Osteocyte (in vitro differentiated cells): ENCODE data around the gene SLC48A1. TPM values are rescaled to one million over a fixed set of nuclear protein-coding genes. Genes with fewer than 3 reads are reported as not detected.

Experiments used
- DNase-seq: peaks from one replicate; pipeline ENCODE4 v3.0.0; 2021; ENCODE audit warnings: mixed read lengths; ENCODE audit not compliant: unreplicated experiment; ENCODE audit errors: extremely low spot score
- H3K27ac Mint-ChIP-seq: one replicate; pipeline ENCODE4 v1.8.0; 2021; ENCODE audit warnings: mild to moderate bottlenecking, mixed read lengths; ENCODE audit not compliant: unreplicated experiment
- H3K27me3 Mint-ChIP-seq: one replicate; pipeline ENCODE4 v1.8.0; 2021; ENCODE audit warnings: mixed read lengths; ENCODE audit not compliant: unreplicated experiment
- H3K36me3 Mint-ChIP-seq: one replicate; pipeline ENCODE4 v1.8.0; 2021; ENCODE audit warnings: mixed read lengths; ENCODE audit not compliant: unreplicated experiment
- H3K4me1 Mint-ChIP-seq: one replicate; pipeline ENCODE4 v1.8.0; 2021; ENCODE audit warnings: mixed read lengths; ENCODE audit not compliant: unreplicated experiment
- H3K4me3 Mint-ChIP-seq: one replicate; pipeline ENCODE4 v1.8.0; 2021; ENCODE audit warnings: mild to moderate bottlenecking, moderate library complexity, mixed read lengths; ENCODE audit not compliant: unreplicated experiment
- H3K9me3 Mint-ChIP-seq: one replicate; pipeline ENCODE4 v1.8.0; 2021; ENCODE audit warnings: mixed read lengths; ENCODE audit not compliant: unreplicated experiment
- total RNA-seq: library from RNA; stranded (reverse); gene quantifications from 2 replicates; pipeline ENCODE4 v1.2.1, GENCODE V29; 2021
- TF ChIP-seq, protein P1 (sequence below): fragments of 200-600 bp; sonication (generic); IDR thresholded peaks from 2 replicates; pipeline ENCODE4 v1.5.0; 2021; ENCODE audit warnings: antibody characterized with exemption, mild to moderate bottlenecking, moderate library complexity

Gene SLC48A1
- total RNA-seq, 1 donor from 2014 or later, result 21.2 TPM

DNA sequence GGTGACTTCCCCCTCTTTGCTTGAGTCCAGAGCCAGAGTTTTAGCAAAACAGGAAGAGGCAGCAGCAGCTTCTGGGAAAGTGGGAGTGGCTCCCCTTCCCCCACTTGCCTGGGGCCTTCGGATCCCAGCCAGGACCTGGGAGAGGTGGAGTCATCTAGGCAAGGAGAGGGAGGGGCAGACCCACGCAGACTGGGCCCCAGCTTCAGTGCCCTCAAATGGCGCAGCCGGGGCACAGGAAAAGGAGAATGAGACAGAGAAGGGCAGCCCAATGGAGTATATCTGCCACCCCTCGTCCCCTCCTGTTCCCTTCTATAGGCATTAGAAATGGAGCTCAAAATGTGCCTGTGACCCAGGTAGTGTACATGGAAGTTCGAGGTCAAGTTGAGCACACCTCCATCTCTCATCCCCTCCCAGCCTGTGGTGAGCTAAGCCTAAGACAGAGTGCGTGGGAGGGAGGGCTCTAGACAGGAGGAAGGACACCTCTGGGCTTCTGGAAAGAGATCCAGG lies 56.0 kb downstream of the SLC48A1 start:
- Mint-ChIP-seq H3K4me3 (peak overlapping the region; percentile 14), H3K36me3 (no peaks in the 10 kb centered on the region), H3K4me1 (peaks cover 46% of the 10 kb centered on the region), H3K27ac (peak overlapping the region; percentile 92), H3K9me3 (no peaks in the 10 kb centered on the region), H3K27me3 (no peaks in the 10 kb centered on the region)
- DNase-seq, result peak; percentile 88
- TF ChIP-seq, protein P1, sequence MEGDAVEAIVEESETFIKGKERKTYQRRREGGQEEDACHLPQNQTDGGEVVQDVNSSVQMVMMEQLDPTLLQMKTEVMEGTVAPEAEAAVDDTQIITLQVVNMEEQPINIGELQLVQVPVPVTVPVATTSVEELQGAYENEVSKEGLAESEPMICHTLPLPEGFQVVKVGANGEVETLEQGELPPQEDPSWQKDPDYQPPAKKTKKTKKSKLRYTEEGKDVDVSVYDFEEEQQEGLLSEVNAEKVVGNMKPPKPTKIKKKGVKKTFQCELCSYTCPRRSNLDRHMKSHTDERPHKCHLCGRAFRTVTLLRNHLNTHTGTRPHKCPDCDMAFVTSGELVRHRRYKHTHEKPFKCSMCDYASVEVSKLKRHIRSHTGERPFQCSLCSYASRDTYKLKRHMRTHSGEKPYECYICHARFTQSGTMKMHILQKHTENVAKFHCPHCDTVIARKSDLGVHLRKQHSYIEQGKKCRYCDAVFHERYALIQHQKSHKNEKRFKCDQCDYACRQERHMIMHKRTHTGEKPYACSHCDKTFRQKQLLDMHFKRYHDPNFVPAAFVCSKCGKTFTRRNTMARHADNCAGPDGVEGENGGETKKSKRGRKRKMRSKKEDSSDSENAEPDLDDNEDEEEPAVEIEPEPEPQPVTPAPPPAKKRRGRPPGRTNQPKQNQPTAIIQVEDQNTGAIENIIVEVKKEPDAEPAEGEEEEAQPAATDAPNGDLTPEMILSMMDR, result no peak

DNA sequence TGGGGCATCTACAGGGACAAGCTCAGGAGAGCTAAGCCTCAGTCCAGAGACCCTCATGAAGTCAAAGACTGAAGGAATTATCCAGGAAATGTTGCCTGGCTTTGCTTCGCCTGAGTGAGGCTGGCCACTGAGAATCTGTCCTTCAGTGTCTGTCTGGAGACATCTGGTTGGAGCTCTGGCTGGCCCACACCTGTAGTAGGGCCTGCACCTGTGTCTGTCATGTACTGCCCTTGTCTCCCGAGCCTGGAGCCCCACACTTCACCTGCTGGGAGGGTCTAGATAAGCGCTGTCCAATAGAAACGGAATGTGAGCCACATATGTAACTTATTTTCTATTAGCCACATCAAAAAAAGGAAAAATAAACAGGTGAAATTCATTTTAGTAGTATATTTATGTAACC lies 56.5 kb downstream of the SLC48A1 start:
- Mint-ChIP-seq H3K36me3 (no peaks in the 10 kb centered on the region), H3K27me3 (no peaks in the 10 kb centered on the region), H3K4me3 (no peak overlapping the region), H3K9me3 (no peaks in the 10 kb centered on the region), H3K27ac (peak overlapping the region; percentile 92), H3K4me1 (peaks cover 43% of the 10 kb centered on the region)
- DNase-seq, result no peak
- TF ChIP-seq, protein P1, result no peak

Other genes starting within 250 kb of the SLC48A1 start
- 28.7 and 33.4 TPM in 2 replicates for gene RPAP3, start 67.2 kb upstream of the SLC48A1 start, total RNA-seq
- not detected in 2 replicates for gene ENDOU, start 47.7 kb upstream of the SLC48A1 start, total RNA-seq
- 1.2 and 1.9 TPM in 2 replicates for gene RAPGEF3, start 14.4 kb upstream of the SLC48A1 start, total RNA-seq
- 114 and 120 TPM in 2 replicates for gene HDAC7, start 46.7 kb downstream of the SLC48A1 start, total RNA-seq
- gene VDR, start 131.8 kb downstream of the SLC48A1 start, total RNA-seq, result 1.9 and 2.7 TPM in 2 replicates
- 53.2 and 60.9 TPM in 2 replicates for gene TMEM106C, start 190.4 kb downstream of the SLC48A1 start, total RNA-seq
- 0.70 and 2.0 TPM in 2 replicates for gene COL2A1, start 231.2 kb downstream of the SLC48A1 start, total RNA-seq